ENCODE measurements around the gene MRPS5.

- TF ChIP-seq TAF1 (conservative IDR thresholded peaks at IDR 0.05): no peak
- TF ChIP-seq JUND (IDR thresholded peaks at IDR 0.05): no peak
- no peak for TF ChIP-seq RAD21 (IDR thresholded peaks at IDR 0.05)
- TF ChIP-seq YY1 (IDR thresholded peaks at IDR 0.05): no peak
- no peak for TF ChIP-seq CTCF (IDR thresholded peaks at IDR 0.05; ENCODE audit: low read depth, low read length, missing input control)
- TF ChIP-seq REST (IDR thresholded peaks at IDR 0.05): no peak
- no peak for TF ChIP-seq EGR1 (IDR thresholded peaks at IDR 0.05; ENCODE audit: low read depth in 2 of 2)
- TF ChIP-seq FOXA1 (IDR thresholded peaks at IDR 0.05): no peak
- no peak for TF ChIP-seq SP1 (IDR thresholded peaks at IDR 0.05)
- TF ChIP-seq MAX (IDR thresholded peaks at IDR 0.05): no peak
These were observed 63.9 kb downstream of the MRPS5 start for GRCh38 chr2:95057535-95058370.
